Gastrocnemius medialis (tissue), 4 donors: Measurements from ENCODE around the gene ARSB.

Experiments used
- POLR2A ChIP-seq, 2 donors: fragments of 450-650 bp; IDR thresholded peaks; one replicate each; pipeline ENCODE4 v1.6.1; 2017; ENCODE audit warnings: antibody characterized with exemption in 2 of 2, mild to moderate bottlenecking in 2 of 2, moderate library complexity in 2 of 2
- TF ChIP-seq, protein P1 (sequence below), 5 experiments: fragments of 450-650 bp in 3 of 5; fragments of 200-600 bp in 2 of 5; sonication (generic) in 2 of 5; IDR thresholded peaks in 4 of 5; conservative IDR thresholded peaks in 1 of 5; 1 replicate in 4 of 5; 2 replicates in 1 of 5; pipeline ENCODE4 v1.5.1; 2016 to 2019; ENCODE audit warnings: antibody characterized with exemption in 5 of 5, mild to moderate bottlenecking in 3 of 5, moderate library complexity in 3 of 5

- TF ChIP-seq, protein P1, sequence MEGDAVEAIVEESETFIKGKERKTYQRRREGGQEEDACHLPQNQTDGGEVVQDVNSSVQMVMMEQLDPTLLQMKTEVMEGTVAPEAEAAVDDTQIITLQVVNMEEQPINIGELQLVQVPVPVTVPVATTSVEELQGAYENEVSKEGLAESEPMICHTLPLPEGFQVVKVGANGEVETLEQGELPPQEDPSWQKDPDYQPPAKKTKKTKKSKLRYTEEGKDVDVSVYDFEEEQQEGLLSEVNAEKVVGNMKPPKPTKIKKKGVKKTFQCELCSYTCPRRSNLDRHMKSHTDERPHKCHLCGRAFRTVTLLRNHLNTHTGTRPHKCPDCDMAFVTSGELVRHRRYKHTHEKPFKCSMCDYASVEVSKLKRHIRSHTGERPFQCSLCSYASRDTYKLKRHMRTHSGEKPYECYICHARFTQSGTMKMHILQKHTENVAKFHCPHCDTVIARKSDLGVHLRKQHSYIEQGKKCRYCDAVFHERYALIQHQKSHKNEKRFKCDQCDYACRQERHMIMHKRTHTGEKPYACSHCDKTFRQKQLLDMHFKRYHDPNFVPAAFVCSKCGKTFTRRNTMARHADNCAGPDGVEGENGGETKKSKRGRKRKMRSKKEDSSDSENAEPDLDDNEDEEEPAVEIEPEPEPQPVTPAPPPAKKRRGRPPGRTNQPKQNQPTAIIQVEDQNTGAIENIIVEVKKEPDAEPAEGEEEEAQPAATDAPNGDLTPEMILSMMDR (IDR thresholded peaks at IDR 0.05 in 4 of 5, conservative IDR thresholded peaks at IDR 0.05 in 1 of 5) = no peak
- TF ChIP-seq POLR2A (IDR thresholded peaks at IDR 0.05) = no peak
Observed at GRCh38 chr5:78922879-78923621, 62.1 kb downstream of the ARSB start.
